IPS DF 19.7 (cell line): ENCODE data around the gene TPGS2.
"Not testable (repeated sequence)": the region's sequence is repeated elsewhere in the genome, so short reads cannot be mapped to it uniquely, and the experiment has no call there.

ENCODE experiments used
- DNase-seq: peaks from one replicate; pipeline ENCODE4 v3.0.0-alpha.2; 2013; ENCODE audit warnings: low read depth, low spot score

The TPGS2 gene

GRCh38 chr18:36775396-36775795 is 53.4 kb downstream of the TPGS2 start:
- no peak for DNase-seq

DNA sequence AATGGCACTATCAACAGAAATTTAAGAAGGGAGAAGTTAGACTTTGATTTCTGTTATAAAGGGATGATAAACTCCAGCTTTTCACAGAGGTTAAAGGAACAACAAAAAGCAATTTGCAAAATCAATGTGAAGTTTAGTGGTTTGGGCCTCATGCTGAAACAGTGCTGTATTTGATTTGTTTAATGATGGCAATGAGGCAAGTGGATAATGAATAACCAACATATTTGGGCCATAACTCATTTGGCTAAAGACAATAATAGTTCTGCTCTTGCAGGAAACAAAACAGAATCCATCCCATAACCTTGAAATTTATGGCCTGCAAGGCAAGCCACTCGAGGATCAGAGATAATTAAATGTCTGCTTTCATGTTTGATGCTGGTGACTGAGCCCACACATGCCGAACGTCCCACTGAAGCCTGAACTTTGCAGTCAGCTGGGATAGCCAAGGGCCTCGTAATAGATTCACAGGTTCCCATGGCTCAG is 56.5 kb downstream of the TPGS2 start:
- DNase-seq = no peak

DNA sequence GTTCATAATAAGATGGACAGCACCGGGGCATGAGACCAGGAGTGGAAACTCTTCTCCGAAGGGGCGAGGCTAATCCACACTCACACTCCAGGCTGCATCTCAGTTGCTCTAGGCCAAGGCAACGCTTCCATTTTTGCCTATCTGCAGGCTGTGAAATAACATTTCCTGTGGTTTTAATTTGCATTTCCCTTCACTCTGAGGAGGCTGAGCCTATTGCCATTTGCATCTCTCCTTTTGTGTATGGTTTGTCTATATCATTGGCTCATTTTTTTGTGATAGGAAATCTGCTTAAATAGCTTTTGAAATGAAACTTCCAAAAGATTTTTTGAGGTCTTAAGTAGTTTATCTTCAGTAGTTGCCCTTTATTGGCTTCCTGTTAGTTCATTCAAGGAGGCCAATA is 57.6 kb downstream of the TPGS2 start:
- no peak for DNase-seq

DNA sequence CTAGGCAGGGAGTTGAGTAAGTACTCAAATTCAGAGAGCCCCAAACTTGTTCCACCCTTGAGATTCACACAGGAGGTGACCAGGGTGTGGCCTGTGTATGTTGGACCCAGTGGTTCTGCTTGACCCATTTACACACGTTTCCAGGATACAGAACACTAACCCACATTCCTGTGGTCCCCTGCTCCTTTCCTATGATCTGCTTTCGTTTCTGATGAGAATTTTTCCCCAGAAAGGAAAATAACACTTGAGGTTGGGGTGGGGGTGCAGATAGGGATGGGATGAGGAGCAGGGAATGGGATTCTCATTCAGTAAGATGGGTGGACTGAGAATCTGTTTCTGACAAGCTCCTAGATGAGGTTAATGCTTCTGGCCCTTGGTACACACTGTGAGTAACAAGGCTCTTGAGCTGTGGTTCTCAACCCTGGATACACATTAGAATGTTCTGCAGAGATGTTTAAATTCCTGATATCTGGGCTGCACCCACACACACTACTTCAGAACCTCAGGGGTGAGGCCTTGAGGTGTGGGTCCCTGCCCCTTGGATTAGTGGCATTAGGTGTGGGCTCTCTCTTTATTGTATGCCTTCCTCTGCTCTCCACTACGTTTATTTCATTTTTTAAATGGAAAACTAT is 58.4 kb downstream of the TPGS2 start:
- DNase-seq = no peak

- no peak for DNase-seq
Observed at GRCh38 chr18:36769611-36770314, 59.0 kb downstream of the TPGS2 start.

DNA sequence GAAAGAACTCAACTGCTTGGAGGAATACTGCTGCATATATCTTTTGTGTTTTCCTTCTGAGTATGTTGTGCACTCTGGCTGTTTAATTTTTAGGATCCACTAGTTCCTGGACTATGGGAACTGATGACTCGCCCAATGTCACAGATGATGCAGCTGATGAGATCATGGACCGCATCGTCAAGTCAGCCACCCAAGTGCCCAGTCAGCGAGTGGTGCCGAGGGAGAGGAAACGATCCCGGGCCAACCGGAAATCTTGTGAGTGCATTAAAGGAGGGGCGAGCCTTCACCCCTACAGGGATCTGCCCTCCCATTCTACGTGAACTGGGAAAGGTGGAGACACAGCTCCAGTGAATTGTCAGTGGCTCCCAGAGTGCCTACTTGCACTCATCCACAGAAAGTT is 59.6 kb downstream of the TPGS2 start:
- no peak for DNase-seq

- DNase-seq = no peak
Observed at GRCh38 chr18:36766836-36767235, 62.0 kb downstream of the TPGS2 start.

DNA sequence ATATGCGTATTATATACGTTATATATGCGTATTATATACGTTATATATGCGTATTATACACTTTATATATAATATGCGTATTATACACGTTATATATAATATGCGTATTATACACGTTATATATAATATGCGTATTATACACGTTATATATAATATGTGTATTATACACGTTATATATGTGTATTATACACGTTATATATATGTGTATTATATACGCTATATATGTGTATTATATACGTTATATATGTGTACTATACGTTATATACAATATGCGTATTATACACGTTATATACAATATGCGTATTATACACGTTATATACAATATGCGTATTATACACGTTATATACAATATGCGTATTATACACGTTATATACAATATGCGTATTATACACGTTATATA is 65.8 kb downstream of the TPGS2 start:
- DNase-seq = not testable (repeated sequence)

GRCh38 chr18:36762074-36762473 is 66.7 kb downstream of the TPGS2 start:
- no peak for DNase-seq

GRCh38 chr18:36761186-36761698 is 67.6 kb downstream of the TPGS2 start:
- no peak for DNase-seq

DNA sequence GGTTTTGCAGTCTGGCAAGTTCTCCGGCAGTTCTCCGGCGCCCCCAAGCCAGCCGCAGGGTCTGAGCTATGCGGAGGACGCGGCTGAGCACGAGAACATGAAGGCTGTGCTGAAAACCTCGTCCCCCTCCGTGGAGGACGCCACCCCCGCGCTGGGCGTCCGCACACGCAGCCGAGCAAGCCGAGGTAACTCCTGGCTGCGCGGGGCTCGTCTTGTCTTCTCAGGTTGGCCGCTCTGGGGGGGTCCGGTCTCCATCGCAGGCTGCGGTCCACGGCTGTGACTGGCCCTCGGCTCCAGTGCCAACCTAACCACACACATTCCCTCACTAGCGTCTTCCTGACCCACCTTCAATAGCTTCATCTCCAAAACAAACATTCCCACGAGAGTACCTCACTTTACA is 68.2 kb downstream of the TPGS2 start:
- DNase-seq = no peak

DNA sequence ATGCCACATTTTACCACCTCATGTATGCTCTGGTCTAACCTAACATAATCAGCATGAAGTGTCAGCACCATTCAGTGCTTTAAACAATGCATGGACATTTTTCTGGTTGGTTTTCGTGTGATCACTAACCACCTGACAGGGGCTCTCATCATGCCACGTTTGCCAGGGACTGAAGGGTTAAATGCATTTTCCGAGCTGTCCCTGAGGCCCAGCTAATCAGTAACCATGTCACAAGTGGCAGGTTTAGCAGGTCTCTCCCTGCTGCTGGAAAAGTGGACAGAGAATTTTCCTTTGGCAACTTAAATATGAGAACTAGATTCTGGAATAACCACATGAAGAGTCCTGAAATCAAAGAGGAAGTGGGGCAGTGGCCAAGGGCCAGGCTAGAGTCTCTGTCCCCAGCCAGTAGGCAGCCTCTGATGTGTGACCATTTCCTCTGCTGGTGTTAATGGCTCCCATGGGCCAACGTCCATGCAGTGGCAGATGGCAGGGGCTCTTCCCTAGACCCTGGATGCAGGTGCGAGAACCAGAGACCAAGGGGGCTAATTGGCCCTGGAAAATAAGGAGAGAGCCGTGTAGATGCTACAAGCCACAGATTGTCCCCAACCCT is 69.5 kb downstream of the TPGS2 start:
- DNase-seq = no peak

DNA sequence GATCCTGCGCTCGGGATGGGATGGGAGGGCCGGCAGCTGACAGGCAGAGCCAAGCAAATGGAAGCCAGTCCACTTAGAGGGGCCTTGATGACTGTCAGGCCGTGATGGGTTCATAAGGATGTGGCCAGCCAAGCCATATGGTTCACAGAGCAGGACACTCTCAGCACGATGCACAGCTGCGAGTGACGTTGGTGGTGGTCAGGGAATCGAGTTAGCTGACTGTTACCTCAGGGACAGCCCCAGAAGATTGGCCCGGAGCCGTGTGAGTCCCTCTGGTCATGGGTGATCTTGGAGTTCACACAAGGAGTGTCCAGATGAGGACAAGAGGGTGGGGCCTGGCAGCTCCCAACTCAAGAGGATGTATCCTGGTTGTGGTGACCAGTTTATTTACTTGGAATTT is 70.2 kb downstream of the TPGS2 start:
- DNase-seq = no peak

GRCh38 chr18:36757991-36758390 is 70.8 kb downstream of the TPGS2 start:
- no peak for DNase-seq

DNA sequence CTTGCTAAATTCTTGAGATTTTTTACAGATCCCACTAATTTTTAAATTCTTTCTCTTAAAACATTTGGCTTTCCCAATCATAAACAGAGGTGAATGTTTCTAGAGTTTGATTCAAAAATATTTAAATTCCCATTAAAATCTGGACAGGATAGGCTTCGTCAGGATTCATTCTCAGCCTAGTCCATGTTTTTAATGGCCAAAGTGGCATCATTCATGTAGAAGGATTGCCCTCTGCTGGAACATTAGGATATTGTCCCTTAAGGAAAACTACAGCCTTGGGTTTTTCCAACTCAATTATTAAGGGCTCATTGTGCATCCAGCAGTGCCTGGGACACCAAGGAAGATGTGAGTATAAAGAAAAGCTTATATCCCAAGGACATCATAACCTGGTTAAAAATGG is 71.7 kb downstream of the TPGS2 start:
- no peak for DNase-seq

- no peak for DNase-seq
Observed at GRCh38 chr18:36756242-36756641, 72.6 kb downstream of the TPGS2 start.

GRCh38 chr18:36752929-36753865 is 75.6 kb downstream of the TPGS2 start:
- DNase-seq = no peak

- DNase-seq = no peak
Observed at GRCh38 chr18:36745219-36745975, 83.4 kb downstream of the TPGS2 start.

- DNase-seq = no peak
Observed at GRCh38 chr18:36744261-36744876, 84.4 kb downstream of the TPGS2 start.
